SK-N-MC (cell line): ENCODE measurements around the gene NPL.

Experiments
- FOXP2 ChIP-seq: optimal IDR thresholded peaks from 2 replicates; pipeline ENCODE3; 2011; ENCODE audit warnings: mild to moderate bottlenecking, moderate library complexity; ENCODE audit not compliant: insufficient read depth; ENCODE audit errors: extremely low read length, control extremely low read depth
- POLR2AphosphoS5 ChIP-seq: IDR thresholded peaks from 2 replicates; pipeline ENCODE4 v1.6.1; 2012; ENCODE audit warnings: mild to moderate bottlenecking, low read depth, low read length, borderline replicate concordance

GRCh38 chr1:182807907-182808306, 18.3 kb downstream of the NPL start:
- TF ChIP-seq POLR2AphosphoS5 (no peak), FOXP2 (no peak)
